Activated CD8-positive, alpha-beta memory T cell treated with anti-CD3 and anti-CD28 coated beads, Interleukin-2, amount 50 U/mL, for 24 hours (primary cell): ENCODE data around the gene MRPL27.

Experiments
- DNase-seq: peaks from one replicate; pipeline ENCODE4 v3.0.0-alpha.2; 2020; ENCODE audit errors: extremely low read depth

Gene MRPL27

GRCh38 chr17:50318501-50319285 lies 54.3 kb downstream of the MRPL27 start:
- no peak for DNase-seq
